ENCODE data around the gene DGKI. TPM values are rescaled to one million over a fixed set of nuclear protein-coding genes. Genes with fewer than 3 reads are reported as not detected.

Gene DGKI
- total RNA-seq, 4 donors from 2014 or later: 0.66 to 2.9 (median 1.7) TPM

GRCh38 chr7:137772748-137773147, 74.0 kb downstream of the DGKI start:
- H3K27me3 ChIP-seq: no peaks in the 10 kb centered on the region
- no peaks in the 10 kb centered on the region for H3K9me3 ChIP-seq
- peaks cover 0 to 7% (median 0%) of the 10 kb centered on the region in 4 donors for H3K4me1 ChIP-seq
- DNase-seq (ENCODE audit: extremely low spot score): no peak
- H3K36me3 ChIP-seq: no peaks in the 10 kb centered on the region
- TF ChIP-seq EP300 (IDR thresholded peaks at IDR 0.05) (no peak), CTCF (IDR thresholded peaks at IDR 0.05) (no peak), POLR2A (IDR thresholded peaks at IDR 0.05; ENCODE audit: low read depth) (no peak), POLR2AphosphoS5 (IDR thresholded peaks at IDR 0.05) (no peak)
- intact Hi-C loops (cut with DNase I): no loop called here
- H3K4me3 ChIP-seq: no peak overlapping the region
- H3K27ac ChIP-seq (replicated peaks in 1 of 4): no peak overlapping the region

- H3K4me3 ChIP-seq: no peak overlapping the region
- no peaks in the 10 kb centered on the region for H3K27me3 ChIP-seq
- DNase-seq (ENCODE audit: extremely low spot score): no peak
- no peaks in the 10 kb centered on the region for H3K36me3 ChIP-seq
- intact Hi-C loops (cut with DNase I): no loop called here
- H3K4me1 ChIP-seq: peaks cover 0 to 7% (median 0%) of the 10 kb centered on the region in 4 donors
- TF ChIP-seq POLR2A (IDR thresholded peaks at IDR 0.05; ENCODE audit: low read depth) (no peak), POLR2AphosphoS5 (IDR thresholded peaks at IDR 0.05) (no peak), CTCF (IDR thresholded peaks at IDR 0.05) (no peak), EP300 (IDR thresholded peaks at IDR 0.05) (no peak)
- no peak overlapping the region for H3K27ac ChIP-seq (replicated peaks in 1 of 4)
- whole genome bisulfite sequencing: 87% methylated on average over 3 of the region's 3 CpGs
- H3K9me3 ChIP-seq: no peaks in the 10 kb centered on the region
These were observed 74.5 kb downstream of the DGKI start for GRCh38 chr7:137772316-137772715.

- H3K4me3 ChIP-seq: no peak overlapping the region
- H3K4me1 ChIP-seq: peaks cover 0 to 7% (median 0%) of the 10 kb centered on the region in 4 donors
- intact Hi-C loops (cut with DNase I): no loop called here
- H3K9me3 ChIP-seq: no peaks in the 10 kb centered on the region
- H3K36me3 ChIP-seq: no peaks in the 10 kb centered on the region
- no peak for DNase-seq (ENCODE audit: extremely low spot score)
- no peaks in the 10 kb centered on the region for H3K27me3 ChIP-seq
- H3K27ac ChIP-seq (replicated peaks in 1 of 4): no peak overlapping the region
- 78% methylated on average over 7 of the region's 7 CpGs for WGBS
- TF ChIP-seq EP300 (IDR thresholded peaks at IDR 0.05) (no peak), POLR2A (IDR thresholded peaks at IDR 0.05; ENCODE audit: low read depth) (no peak), CTCF (IDR thresholded peaks at IDR 0.05) (no peak), POLR2AphosphoS5 (IDR thresholded peaks at IDR 0.05) (no peak)
These were observed 75.1 kb downstream of the DGKI start for GRCh38 chr7:137771679-137772078.

GRCh38 chr7:137771273-137771672, 75.5 kb downstream of the DGKI start:
- intact Hi-C loops (cut with DNase I): no loop called here
- no peak for TF ChIP-seq CTCF (IDR thresholded peaks at IDR 0.05)
- TF ChIP-seq POLR2AphosphoS5 (IDR thresholded peaks at IDR 0.05): no peak
- TF ChIP-seq POLR2A (IDR thresholded peaks at IDR 0.05; ENCODE audit: low read depth): no peak
- TF ChIP-seq EP300 (IDR thresholded peaks at IDR 0.05): no peak
- 99% methylated on average over 5 of the region's 5 CpGs for WGBS

GRCh38 chr7:137768366-137768765, 78.4 kb downstream of the DGKI start:
- 54% methylated on average over 6 of the region's 6 CpGs for WGBS
- Histone ChIP-seq H3K4me3 (no peak overlapping the region), H3K4me1 (peaks cover 0 to 7% (median 0%) of the 10 kb centered on the region in 4 donors), H3K36me3 (no peaks in the 10 kb centered on the region), H3K27me3 (no peaks in the 10 kb centered on the region), H3K27ac (replicated peaks in 1 of 4) (no peak overlapping the region), H3K9me3 (no peaks in the 10 kb centered on the region)
- intact Hi-C loops (cut with DNase I): no loop called here
- no peak for DNase-seq (ENCODE audit: extremely low spot score)
- TF ChIP-seq CTCF (IDR thresholded peaks at IDR 0.05) (no peak), EP300 (IDR thresholded peaks at IDR 0.05) (no peak), POLR2AphosphoS5 (IDR thresholded peaks at IDR 0.05) (no peak), POLR2A (IDR thresholded peaks at IDR 0.05; ENCODE audit: low read depth) (no peak)

More at GRCh38 chr7:137771273-137771672, 75.5 kb downstream of the DGKI start:
- H3K4me3 ChIP-seq: no peak overlapping the region
- no peaks in the 10 kb centered on the region for H3K9me3 ChIP-seq
- peaks cover 0 to 7% (median 0%) of the 10 kb centered on the region in 4 donors for H3K4me1 ChIP-seq
- DNase-seq (ENCODE audit: extremely low spot score): no peak
- no peaks in the 10 kb centered on the region for H3K36me3 ChIP-seq
- H3K27me3 ChIP-seq: no peaks in the 10 kb centered on the region
- no peak overlapping the region for H3K27ac ChIP-seq (replicated peaks in 1 of 4)
